HEK293T (cell line): ENCODE data around the gene SLC38A3.

Source experiments
- ARNT ChIP-seq: fragments of 450-650 bp; IDR thresholded peaks from 2 replicates; pipeline ENCODE4 v1.6.1; 2017; ENCODE audit warnings: mild to moderate bottlenecking
- BHLHE40 ChIP-seq: fragments of 450-650 bp; IDR thresholded peaks from 2 replicates; pipeline ENCODE4 v1.6.1; 2016; ENCODE audit warnings: mild to moderate bottlenecking, moderate library complexity, borderline replicate concordance
- CTBP1 ChIP-seq: fragments of 450-650 bp; IDR thresholded peaks from 2 replicates; pipeline ENCODE4 v1.6.1; 2016; ENCODE audit warnings: borderline replicate concordance
- ELF4 ChIP-seq: fragments of 450-650 bp; IDR thresholded peaks from 2 replicates; pipeline ENCODE4 v1.6.1; 2017; ENCODE audit warnings: antibody characterized with exemption
- FOXA1 ChIP-seq: fragments of 450-650 bp; IDR thresholded peaks from 2 replicates; pipeline ENCODE4 v1.6.1; 2016; ENCODE audit warnings: mild to moderate bottlenecking
- FOXK2 ChIP-seq: fragments of 450-650 bp; IDR thresholded peaks from 2 replicates; pipeline ENCODE4 v1.6.1; 2016; ENCODE audit warnings: mild to moderate bottlenecking
- FOXM1 ChIP-seq: fragments of 450-650 bp; IDR thresholded peaks from 2 replicates; pipeline ENCODE4 v1.6.1; 2017; ENCODE audit warnings: mild to moderate bottlenecking, borderline replicate concordance
- HDGF ChIP-seq: fragments of 450-650 bp; IDR thresholded peaks from 2 replicates; pipeline ENCODE4 v1.6.1; 2017; ENCODE audit warnings: antibody characterized with exemption, borderline replicate concordance
- L3MBTL2 ChIP-seq: fragments of 450-650 bp; conservative IDR thresholded peaks from 2 replicates; pipeline ENCODE4 v1.6.1; 2016; ENCODE audit warnings: mild to moderate bottlenecking
- LEF1 ChIP-seq: fragments of 450-650 bp; IDR thresholded peaks from 2 replicates; pipeline ENCODE4 v1.6.1; 2017; ENCODE audit warnings: mild to moderate bottlenecking, borderline replicate concordance
- NFRKB ChIP-seq: fragments of 450-650 bp; IDR thresholded peaks from 2 replicates; pipeline ENCODE4 v1.6.1; 2016; ENCODE audit warnings: mild to moderate bottlenecking, moderate library complexity
- SUZ12 ChIP-seq: fragments of 450-650 bp; IDR thresholded peaks from 2 replicates; pipeline ENCODE4 v1.6.1; 2016; ENCODE audit warnings: mild to moderate bottlenecking
- TARDBP ChIP-seq: fragments of 450-650 bp; IDR thresholded peaks from 2 replicates; pipeline ENCODE4 v1.6.1; 2016
- TF ChIP-seq, protein P1 (sequence below): fragments of 450-650 bp; IDR thresholded peaks from 2 replicates; pipeline ENCODE4 v1.6.1; 2016

DNA sequence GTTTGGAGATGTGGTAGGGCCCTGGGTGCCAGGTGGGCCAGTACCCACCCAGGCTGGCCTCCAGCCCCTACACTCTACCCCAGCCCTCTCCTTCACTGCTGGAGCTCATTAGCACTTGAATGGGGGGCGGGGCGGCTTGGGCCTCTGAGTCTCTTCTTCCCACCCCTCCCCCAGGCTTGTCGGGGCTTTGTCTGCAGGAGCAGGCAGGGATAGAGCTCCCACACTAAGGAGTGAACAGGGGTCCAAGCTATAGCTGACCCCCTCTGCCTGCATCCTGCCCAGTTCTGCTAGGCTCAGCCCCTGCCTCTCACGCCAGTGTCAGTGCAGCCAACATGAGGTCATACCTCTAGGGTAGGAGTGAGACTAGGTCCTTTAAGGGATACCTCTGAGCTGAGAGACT, 36.1 kb downstream of the SLC38A3 start:
- TF ChIP-seq BHLHE40 (no peak), HDGF (no peak), L3MBTL2 (no peak), ELF4 (no peak), SUZ12 (no peak), FOXA1 (no peak), TARDBP (no peak), FOXK2 (no peak), NFRKB (no peak), LEF1 (no peak), FOXM1 (no peak), CTBP1 (no peak), ARNT (no peak)
- TF ChIP-seq, protein P1, sequence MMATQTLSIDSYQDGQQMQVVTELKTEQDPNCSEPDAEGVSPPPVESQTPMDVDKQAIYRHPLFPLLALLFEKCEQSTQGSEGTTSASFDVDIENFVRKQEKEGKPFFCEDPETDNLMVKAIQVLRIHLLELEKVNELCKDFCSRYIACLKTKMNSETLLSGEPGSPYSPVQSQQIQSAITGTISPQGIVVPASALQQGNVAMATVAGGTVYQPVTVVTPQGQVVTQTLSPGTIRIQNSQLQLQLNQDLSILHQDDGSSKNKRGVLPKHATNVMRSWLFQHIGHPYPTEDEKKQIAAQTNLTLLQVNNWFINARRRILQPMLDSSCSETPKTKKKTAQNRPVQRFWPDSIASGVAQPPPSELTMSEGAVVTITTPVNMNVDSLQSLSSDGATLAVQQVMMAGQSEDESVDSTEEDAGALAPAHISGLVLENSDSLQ = no peak
